ENCODE measurements around the gene CGB3. TPM values are rescaled to one million over a fixed set of nuclear protein-coding genes. Genes with fewer than 3 reads are reported as not detected.

Gene CGB3
- total RNA-seq, 1 experiment from 2014 or later: not detected

DNA sequence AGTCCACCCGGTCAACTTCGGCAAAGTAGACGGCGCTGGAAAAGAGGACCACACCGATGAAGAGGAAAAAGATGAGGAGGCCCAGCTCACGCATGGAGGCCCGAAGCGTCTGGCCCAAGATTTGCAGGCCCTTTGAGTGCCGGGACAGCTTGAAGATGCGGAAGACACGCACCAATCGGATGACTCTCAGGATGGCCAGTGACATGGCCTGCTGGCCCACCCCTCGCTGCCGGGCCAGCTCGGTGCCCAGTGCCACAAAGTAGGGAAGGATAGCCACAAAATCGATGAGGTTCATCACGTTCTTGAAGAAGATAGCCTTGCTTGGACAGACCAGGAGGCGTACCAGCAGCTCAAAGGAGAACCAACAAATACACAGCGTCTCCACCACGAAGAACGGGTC is 46.3 kb upstream of the CGB3 start:
- intact Hi-C loops (cut with micrococcal nuclease): no loop called here
- peaks cover 20 to 34% of the 10 kb centered on the region in 2 experiments for H3K4me1 ChIP-seq (ENCODE audit: control insufficient read depth in 1 of 2, insufficient read depth in 2 of 2, low read length in 2 of 2)
- no peak overlapping the region for H3K9ac ChIP-seq (ENCODE audit: low read length)
- no peaks in the 10 kb centered on the region for H3K27me3 ChIP-seq (ENCODE audit: insufficient read depth, low read length)
- H3K36me3 ChIP-seq (ENCODE audit: control insufficient read depth in 1 of 2, insufficient read depth in 2 of 2, low read length in 2 of 2): no peaks in the 10 kb centered on the region
- H2AFZ ChIP-seq (ENCODE audit: low read depth, low read length, poor library complexity, severe bottlenecking): no peak overlapping the region
- no peaks in the 10 kb centered on the region for H3K9me2 ChIP-seq (ENCODE audit: insufficient read depth)
- no peak for ATAC-seq
- DNase-seq (ENCODE audit: low read depth, low spot score): no peak
- no TSS peak for BruUV-seq (replicated peaks)
- RAD21 ChIA-PET (ENCODE audit: low non-redundant PET in 1 of 2, low total read pairs in 2 of 2, uncharacterized antibody in 2 of 2, unreplicated experiment in 2 of 2): no interaction called here
- POLR2A ChIA-PET: interaction anchor here (1.3 kb wide), 1 partner anchor 13 kb away, joined by 4 read pairs; the partner anchor contains the start of gene CGB7
- H4K20me1 ChIP-seq (ENCODE audit: insufficient read depth): no peaks in the 10 kb centered on the region
- no peaks in the 10 kb centered on the region for H3K79me2 ChIP-seq (ENCODE audit: insufficient read depth, low read length)
- no peak overlapping the region for H3K4me3 ChIP-seq (replicated peaks in 1 of 2; ENCODE audit: low read depth in 1 of 2, low read length in 2 of 2)
- no peak overlapping the region for H3K4me2 ChIP-seq (ENCODE audit: low read length)
- H3K27ac ChIP-seq (ENCODE audit: low read depth, low read length): no peak overlapping the region
- no peaks in the 10 kb centered on the region for H3K9me3 ChIP-seq (ENCODE audit: control insufficient read depth in 1 of 2, insufficient read depth in 1 of 2, low read depth in 1 of 2, low read length in 2 of 2)
- TF ChIP-seq EZH2phosphoT487 (IDR thresholded peaks at IDR 0.05; ENCODE audit: borderline replicate concordance): no peak
- TF ChIP-seq, protein P1, sequence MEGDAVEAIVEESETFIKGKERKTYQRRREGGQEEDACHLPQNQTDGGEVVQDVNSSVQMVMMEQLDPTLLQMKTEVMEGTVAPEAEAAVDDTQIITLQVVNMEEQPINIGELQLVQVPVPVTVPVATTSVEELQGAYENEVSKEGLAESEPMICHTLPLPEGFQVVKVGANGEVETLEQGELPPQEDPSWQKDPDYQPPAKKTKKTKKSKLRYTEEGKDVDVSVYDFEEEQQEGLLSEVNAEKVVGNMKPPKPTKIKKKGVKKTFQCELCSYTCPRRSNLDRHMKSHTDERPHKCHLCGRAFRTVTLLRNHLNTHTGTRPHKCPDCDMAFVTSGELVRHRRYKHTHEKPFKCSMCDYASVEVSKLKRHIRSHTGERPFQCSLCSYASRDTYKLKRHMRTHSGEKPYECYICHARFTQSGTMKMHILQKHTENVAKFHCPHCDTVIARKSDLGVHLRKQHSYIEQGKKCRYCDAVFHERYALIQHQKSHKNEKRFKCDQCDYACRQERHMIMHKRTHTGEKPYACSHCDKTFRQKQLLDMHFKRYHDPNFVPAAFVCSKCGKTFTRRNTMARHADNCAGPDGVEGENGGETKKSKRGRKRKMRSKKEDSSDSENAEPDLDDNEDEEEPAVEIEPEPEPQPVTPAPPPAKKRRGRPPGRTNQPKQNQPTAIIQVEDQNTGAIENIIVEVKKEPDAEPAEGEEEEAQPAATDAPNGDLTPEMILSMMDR (IDR thresholded peaks at IDR 0.05 in 2 of 3, conservative IDR thresholded peaks at IDR 0.05 in 1 of 3; ENCODE audit: borderline replicate concordance in 1 of 3, insufficient read depth in 1 of 3, low read depth in 2 of 3, low read length in 2 of 3): no peak
- TF ChIP-seq POLR2AphosphoS5 (IDR thresholded peaks at IDR 0.05; ENCODE audit: low read depth, low read length): no peak
- TF ChIP-seq, protein P2, sequence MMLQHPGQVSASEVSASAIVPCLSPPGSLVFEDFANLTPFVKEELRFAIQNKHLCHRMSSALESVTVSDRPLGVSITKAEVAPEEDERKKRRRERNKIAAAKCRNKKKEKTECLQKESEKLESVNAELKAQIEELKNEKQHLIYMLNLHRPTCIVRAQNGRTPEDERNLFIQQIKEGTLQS (IDR thresholded peaks at IDR 0.05): no peak
- TF ChIP-seq EZH2 (IDR thresholded peaks at IDR 0.05): no peak
- TF ChIP-seq JUND (IDR thresholded peaks at IDR 0.05): no peak
- CTCF ChIA-PET: interaction anchor here (0.9 to 1.0 kb wide), 2 partner anchors 27 to 77 kb away, joined by 3 read pairs; partner anchors contain the start of gene RUVBL2

DNA sequence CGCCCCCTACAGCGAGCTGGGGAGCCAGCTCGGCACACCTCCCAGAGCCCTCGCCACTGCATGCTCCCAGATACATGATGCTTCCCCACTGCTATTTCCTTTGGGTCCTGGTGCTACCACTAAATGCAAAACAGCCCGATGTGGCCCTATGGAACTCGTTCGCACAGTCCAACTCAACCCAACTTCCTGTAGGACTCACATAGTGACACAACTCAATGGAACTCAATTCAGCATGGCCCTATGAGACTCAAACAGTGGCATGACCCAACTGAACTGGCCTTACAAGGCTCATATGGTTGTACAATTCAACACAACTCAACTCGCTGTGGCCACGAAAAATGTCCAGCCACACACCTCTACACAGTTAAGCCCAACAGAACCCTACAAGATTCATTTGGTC is 44.9 kb upstream of the CGB3 start:
- no peak overlapping the region for H3K27ac ChIP-seq (ENCODE audit: low read depth, low read length)
- no peaks in the 10 kb centered on the region for H4K20me1 ChIP-seq (ENCODE audit: insufficient read depth)
- intact Hi-C loops (cut with micrococcal nuclease): no loop called here
- H3K36me3 ChIP-seq (ENCODE audit: control insufficient read depth in 1 of 2, insufficient read depth in 2 of 2, low read length in 2 of 2): no peaks in the 10 kb centered on the region
- RAD21 ChIA-PET (ENCODE audit: low non-redundant PET in 1 of 2, low total read pairs in 2 of 2, uncharacterized antibody in 2 of 2, unreplicated experiment in 2 of 2): no interaction called here
- no peaks in the 10 kb centered on the region for H3K27me3 ChIP-seq (ENCODE audit: insufficient read depth, low read length)
- H3K9me3 ChIP-seq (ENCODE audit: control insufficient read depth in 1 of 2, insufficient read depth in 1 of 2, low read depth in 1 of 2, low read length in 2 of 2): no peaks in the 10 kb centered on the region
- BruUV-seq (replicated peaks): no TSS peak
- no peak overlapping the region for H3K9ac ChIP-seq (ENCODE audit: low read length)
- H3K79me2 ChIP-seq (ENCODE audit: insufficient read depth, low read length): no peaks in the 10 kb centered on the region
- H2AFZ ChIP-seq (ENCODE audit: low read depth, low read length, poor library complexity, severe bottlenecking): no peak overlapping the region
- H3K4me2 ChIP-seq (ENCODE audit: low read length): no peak overlapping the region
- no peak for DNase-seq (ENCODE audit: low read depth, low spot score)
- ATAC-seq: no peak
- CTCF ChIA-PET: no interaction called here
- H3K4me1 ChIP-seq (ENCODE audit: control insufficient read depth in 1 of 2, insufficient read depth in 2 of 2, low read length in 2 of 2): peaks cover 24 to 43% of the 10 kb centered on the region in 2 experiments
- H3K9me2 ChIP-seq (ENCODE audit: insufficient read depth): no peaks in the 10 kb centered on the region
- no peak overlapping the region for H3K4me3 ChIP-seq (replicated peaks in 1 of 2; ENCODE audit: low read depth in 1 of 2, low read length in 2 of 2)
- TF ChIP-seq, protein P3, sequence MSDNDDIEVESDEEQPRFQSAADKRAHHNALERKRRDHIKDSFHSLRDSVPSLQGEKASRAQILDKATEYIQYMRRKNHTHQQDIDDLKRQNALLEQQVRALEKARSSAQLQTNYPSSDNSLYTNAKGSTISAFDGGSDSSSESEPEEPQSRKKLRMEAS (IDR thresholded peaks at IDR 0.05): no peak
- no peak for TF ChIP-seq EGR1 (IDR thresholded peaks at IDR 0.05; ENCODE audit: low read depth)
- TF ChIP-seq FOSL1 (IDR thresholded peaks at IDR 0.05; ENCODE audit: low read depth): no peak
- no peak for TF ChIP-seq ELF1 (IDR thresholded peaks at IDR 0.05; ENCODE audit: borderline replicate concordance, low read depth)
- no peak for TF ChIP-seq JUND (IDR thresholded peaks at IDR 0.05)
- POLR2A ChIA-PET: no interaction called here

Data from HCT116 (cell line).